Lower leg skin (tissue), 4 donors: ENCODE measurements around the gene NNT. TPM values are rescaled to one million over a fixed set of nuclear protein-coding genes. Genes with fewer than 3 reads are reported as not detected.

Source experiments
- DNase-seq, 2 donors: peaks; one replicate each; pipeline ENCODE4 v3.0.0-alpha.2; 2019; ENCODE audit warnings: low spot score in 2 of 2
- H3K4me3 ChIP-seq: fragments of 200-600 bp; sonication (generic); 2 replicates; pipeline ENCODE4 v1.5.1; 2017; ENCODE audit warnings: mild to moderate bottlenecking, low read depth; ENCODE audit not compliant: poor library complexity, severe bottlenecking
- POLR2A ChIP-seq, 2 donors: fragments of 450-650 bp; IDR thresholded peaks; one replicate each; pipeline ENCODE4 v1.6.1; 2016 to 2017; ENCODE audit warnings: antibody characterized with exemption in 2 of 2, mild to moderate bottlenecking in 1 of 2, moderate library complexity in 1 of 2
- WGBS, 2 donors: methylation state at CpG; one replicate each; pipeline ENCODE4 v1.1.5; 2018; 5-methylcytosine and 5-hydroxymethylcytosine counted together
- intact Hi-C: fragments of 100-400 bp; cut with DNase I; formaldehyde crosslinking; loops from one replicate; pipeline ENCODE4 v1.15.0; 2023; ENCODE audit warnings: low total_unique reads
- total RNA-seq, 4 donors: library from RNA; depleted of rRNA; stranded (reverse); fragments of >200 nt; gene quantifications; one replicate each; pipeline ENCODE4 v1.1.0, GENCODE V29; 2016
- TF ChIP-seq, protein P1 (sequence below), 3 donors: fragments of 450-650 bp; IDR thresholded peaks; one replicate each; pipeline ENCODE4 v1.5.1; 2016; ENCODE audit warnings: antibody characterized with exemption in 3 of 3, mild to moderate bottlenecking in 3 of 3, moderate library complexity in 2 of 3

The NNT gene
- total RNA-seq, 4 donors from 2014 or later = 24.2 to 34.2 (median 27.7) TPM

DNA sequence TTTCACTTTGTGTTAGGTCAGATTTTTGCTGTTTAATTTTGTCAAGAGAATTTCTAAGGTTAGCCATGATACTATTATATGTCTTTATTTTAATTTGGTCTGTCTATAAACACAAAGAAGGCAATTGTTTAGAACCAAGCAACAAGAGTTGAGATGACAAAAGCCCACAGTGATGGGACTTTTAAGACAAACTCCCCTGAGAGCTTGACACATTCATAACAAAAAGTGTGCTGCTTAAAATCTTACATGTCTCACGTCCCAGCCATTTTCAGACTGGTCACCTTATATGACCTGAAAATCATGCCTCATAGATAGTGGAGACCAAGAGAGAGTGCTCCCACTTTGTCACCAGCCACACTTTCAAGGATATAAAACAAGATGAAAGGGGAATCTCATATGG is 21.6 kb upstream of the NNT start:
- TF ChIP-seq, protein P1, sequence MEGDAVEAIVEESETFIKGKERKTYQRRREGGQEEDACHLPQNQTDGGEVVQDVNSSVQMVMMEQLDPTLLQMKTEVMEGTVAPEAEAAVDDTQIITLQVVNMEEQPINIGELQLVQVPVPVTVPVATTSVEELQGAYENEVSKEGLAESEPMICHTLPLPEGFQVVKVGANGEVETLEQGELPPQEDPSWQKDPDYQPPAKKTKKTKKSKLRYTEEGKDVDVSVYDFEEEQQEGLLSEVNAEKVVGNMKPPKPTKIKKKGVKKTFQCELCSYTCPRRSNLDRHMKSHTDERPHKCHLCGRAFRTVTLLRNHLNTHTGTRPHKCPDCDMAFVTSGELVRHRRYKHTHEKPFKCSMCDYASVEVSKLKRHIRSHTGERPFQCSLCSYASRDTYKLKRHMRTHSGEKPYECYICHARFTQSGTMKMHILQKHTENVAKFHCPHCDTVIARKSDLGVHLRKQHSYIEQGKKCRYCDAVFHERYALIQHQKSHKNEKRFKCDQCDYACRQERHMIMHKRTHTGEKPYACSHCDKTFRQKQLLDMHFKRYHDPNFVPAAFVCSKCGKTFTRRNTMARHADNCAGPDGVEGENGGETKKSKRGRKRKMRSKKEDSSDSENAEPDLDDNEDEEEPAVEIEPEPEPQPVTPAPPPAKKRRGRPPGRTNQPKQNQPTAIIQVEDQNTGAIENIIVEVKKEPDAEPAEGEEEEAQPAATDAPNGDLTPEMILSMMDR (IDR thresholded peaks at IDR 0.05) = no peak
- no peak for TF ChIP-seq POLR2A (IDR thresholded peaks at IDR 0.05)
- intact Hi-C loops = no loop called here
- DNase-seq = no peak
- WGBS, 2 donors = 78 to 92% methylated on average over 1 of the region's 1 CpG
- H3K4me3 ChIP-seq = no peak overlapping the region

DNA sequence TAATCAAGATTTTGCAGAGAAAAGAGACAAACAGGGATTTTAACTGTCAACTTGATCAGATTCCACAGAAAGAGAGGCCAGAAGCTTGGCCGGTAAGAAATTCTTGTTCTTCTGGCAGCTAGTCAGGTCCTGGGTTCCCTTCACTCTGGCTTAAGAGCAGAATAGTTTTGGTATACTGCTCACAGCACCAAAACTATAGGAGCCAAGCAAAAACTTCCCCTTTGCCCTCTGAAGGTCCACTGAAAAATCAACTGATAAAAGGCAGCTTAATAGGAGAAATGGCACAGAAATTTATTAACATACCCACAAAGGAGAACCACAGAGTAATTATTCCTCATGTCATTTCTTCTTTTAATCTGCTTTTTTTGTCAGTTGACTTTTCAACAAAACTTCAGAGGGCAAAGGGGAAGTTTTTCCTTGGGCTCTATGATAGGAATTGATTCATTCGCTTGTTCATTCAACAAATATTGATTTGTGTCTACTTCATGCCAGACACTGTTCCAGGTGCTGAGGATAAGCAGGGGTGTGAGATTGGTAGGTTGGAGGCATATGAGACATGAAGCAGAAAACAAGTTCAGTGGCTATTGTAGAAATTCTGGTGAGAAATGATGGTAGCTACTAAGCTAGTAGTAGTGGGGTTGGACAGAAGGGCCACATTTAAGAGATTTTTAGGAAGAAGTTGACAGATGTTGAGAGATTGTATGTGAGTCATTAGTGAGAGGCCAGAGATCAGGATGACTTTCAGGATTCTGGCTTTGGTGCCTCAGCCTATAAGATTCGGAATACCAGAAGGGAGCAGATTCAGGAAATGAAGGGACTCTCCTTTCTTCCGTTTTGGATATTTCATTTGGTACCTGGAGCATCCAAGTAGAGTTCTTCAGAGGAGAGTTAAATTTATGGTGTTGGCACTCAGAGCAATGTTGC is 20.6 kb upstream of the NNT start:
- 82 to 88% methylated on average over 4 of the region's 4 CpGs for WGBS, 2 donors
- DNase-seq = no peak
- no peak overlapping the region for H3K4me3 ChIP-seq
- intact Hi-C loops = no loop called here
- no peak for TF ChIP-seq POLR2A (IDR thresholded peaks at IDR 0.05)
- TF ChIP-seq, protein P1 (IDR thresholded peaks at IDR 0.05) = no peak

DNA sequence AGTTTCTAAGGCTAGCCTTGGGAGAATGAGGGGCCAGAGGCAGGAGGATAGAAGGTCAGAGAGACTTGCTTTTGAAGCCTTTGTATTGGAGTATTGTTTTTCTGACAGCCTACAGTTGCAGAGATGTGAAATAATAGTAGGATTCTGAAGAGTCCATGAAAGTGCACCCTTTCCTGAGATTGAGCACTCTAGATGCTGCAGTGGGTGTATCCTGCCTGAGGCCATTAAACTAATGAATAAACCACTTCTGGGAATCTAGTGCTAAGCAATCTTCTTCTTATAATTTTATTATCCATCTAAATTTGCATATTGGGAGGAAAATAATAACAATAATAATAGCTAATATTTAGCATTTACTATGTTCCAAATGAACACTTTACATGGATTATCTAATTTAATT is 19.3 kb upstream of the NNT start:
- TF ChIP-seq, protein P1 (IDR thresholded peaks at IDR 0.05) = no peak
- no peak for TF ChIP-seq POLR2A (IDR thresholded peaks at IDR 0.05)
- intact Hi-C loops = no loop called here
- DNase-seq = no peak
- H3K4me3 ChIP-seq = no peak overlapping the region

DNA sequence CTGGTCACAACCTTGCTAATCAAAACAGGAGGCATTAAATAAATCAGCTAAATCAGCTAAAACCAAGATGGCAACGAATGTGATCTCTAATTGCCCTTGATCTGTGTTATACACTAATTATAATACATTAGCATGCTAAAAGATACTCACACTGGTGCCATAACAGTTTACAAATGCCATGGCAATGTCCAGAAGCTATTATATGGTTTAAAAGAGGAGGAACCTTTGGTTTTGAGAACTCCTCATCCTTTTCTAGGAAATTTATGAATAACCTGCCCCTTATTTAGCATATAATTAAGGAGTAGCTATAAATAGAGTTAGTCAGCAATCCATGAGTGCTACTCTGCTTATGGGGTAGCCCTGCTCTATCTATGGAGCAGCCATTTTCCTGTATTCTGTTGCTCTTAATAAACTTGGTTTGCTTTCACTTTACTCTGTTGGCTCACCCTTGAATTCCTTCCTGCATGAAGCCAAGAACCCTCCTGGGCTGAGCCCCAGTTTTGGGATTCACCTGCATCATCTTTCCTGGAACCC is 18.7 kb upstream of the NNT start:
- TF ChIP-seq, protein P1 (IDR thresholded peaks at IDR 0.05) = no peak
- no peak for TF ChIP-seq POLR2A (IDR thresholded peaks at IDR 0.05)
- H3K4me3 ChIP-seq = no peak overlapping the region
- no peak for DNase-seq
- 77 to 85% methylated on average over 1 of the region's 1 CpG for WGBS, 2 donors
- intact Hi-C loops = no loop called here

DNA sequence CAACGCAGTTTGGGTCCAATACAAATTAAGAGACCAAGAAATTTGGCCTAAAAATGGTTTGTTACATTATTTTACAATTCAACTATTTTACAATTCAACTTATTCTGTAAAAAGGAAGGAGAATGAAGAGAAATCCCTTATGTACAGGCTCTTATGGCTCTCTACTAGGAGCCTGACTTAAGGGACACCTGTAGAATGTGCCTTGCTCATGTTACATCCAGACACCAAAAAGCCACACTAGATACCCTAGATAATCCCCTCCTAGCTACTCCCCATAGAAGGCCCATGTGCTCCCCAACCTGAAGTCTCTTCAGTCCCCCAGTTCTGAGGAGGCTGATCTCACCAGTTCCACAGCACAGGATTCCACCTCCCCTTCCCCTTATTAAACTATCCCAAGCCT is 14.1 kb upstream of the NNT start:
- no peak for DNase-seq
- intact Hi-C loops = no loop called here
- no peak overlapping the region for H3K4me3 ChIP-seq
- WGBS, 2 donors = 43 to 61% methylated on average over 1 of the region's 1 CpG
- TF ChIP-seq, protein P1 (IDR thresholded peaks at IDR 0.05) = no peak
- no peak for TF ChIP-seq POLR2A (IDR thresholded peaks at IDR 0.05)
